Naive thymus-derived CD8-positive, alpha-beta T cell (primary cell): ENCODE measurements around the gene KDM1B. TPM values are rescaled to one million over a fixed set of nuclear protein-coding genes. Genes with fewer than 3 reads are reported as not detected.
"Not testable (repeated sequence)": the region's sequence is repeated elsewhere in the genome, so short reads cannot be mapped to it uniquely, and the experiment has no call there.

ENCODE experiments used
- ATAC-seq, 2 donors: fragments of 150-1000 bp; cut with Tn5 transposase in 1 of 2; sonication (Bioruptor Pico), chemical (Tn5 transposase) in 1 of 2; 1 replicate in 1 of 2; 2 replicates in 1 of 2; pipeline ENCODE4 v1.10.0; 2021; ENCODE audit warnings: mild to moderate bottlenecking in 2 of 2, moderate library complexity in 2 of 2
- POLR2A ChIA-PET: fragments of 350-600 bp; sonication (Branson Sonifier 250); formaldehyde crosslinking; loops from one replicate; lab custom pipeline; 2021; ENCODE audit warnings: antibody characterized with exemption; lab: Charles Lee
- DNase-seq, 10 donors: peaks; one replicate each; pipeline versions ENCODE4 v3.0.0 to v3.0.0-alpha.2; 2020 to 2022
- H3K27ac Mint-ChIP-seq, 10 donors: one replicate each; pipeline ENCODE4 v1.8.0; 2020 to 2022; ENCODE audit warnings: mild to moderate bottlenecking in 10 of 10, mixed read lengths in 10 of 10, moderate library complexity in 4 of 10, inconsistent platforms in 1 of 10
- H3K27me3 Mint-ChIP-seq, 5 donors: one replicate each; pipeline ENCODE4 v1.8.0; 2021 to 2022; ENCODE audit warnings: mixed read lengths in 5 of 5
- H3K36me3 Mint-ChIP-seq, 3 donors: one replicate each; pipeline ENCODE4 v1.8.0; 2020 to 2022; ENCODE audit warnings: mixed read lengths in 3 of 3, mild to moderate bottlenecking in 2 of 3, inconsistent platforms in 1 of 3
- H3K4me1 Mint-ChIP-seq, 4 donors: one replicate each; pipeline ENCODE4 v1.8.0; 2021 to 2022; ENCODE audit warnings: mixed read lengths in 4 of 4
- H3K4me3 Mint-ChIP-seq, 10 donors: one replicate each; pipeline ENCODE4 v1.8.0; 2020 to 2022; ENCODE audit warnings: mild to moderate bottlenecking in 10 of 10, mixed read lengths in 10 of 10, moderate library complexity in 6 of 10, inconsistent platforms in 1 of 10
- H3K9me3 Mint-ChIP-seq, 9 donors: one replicate each; pipeline ENCODE4 v1.8.0; 2020 to 2022; ENCODE audit warnings: mixed read lengths in 9 of 9, mild to moderate bottlenecking in 3 of 9, inconsistent platforms in 1 of 9, moderate library complexity in 1 of 9
- polyA plus RNA-seq, 3 donors: library from polyadenylated mRNA; unstranded; fragments of 300-500 nt; fragmentation: Illumina TruSeq; gene quantifications; one replicate each; pipeline ENCODE4 v1.2.3, GENCODE V29; 2021
- total RNA-seq, 8 experiments: library from RNA in 2 of 8; stranded (reverse) in 2 of 8; gene quantifications; one replicate each; pipeline ENCODE4 v1.2.3 and lab custom pipeline; 2021 to 2026

KDM1B gene
- total and polyA plus RNA-seq, 5 experiments from 2014 or later, result 0.55 to 11.9 (median 2.9) TPM

DNA sequence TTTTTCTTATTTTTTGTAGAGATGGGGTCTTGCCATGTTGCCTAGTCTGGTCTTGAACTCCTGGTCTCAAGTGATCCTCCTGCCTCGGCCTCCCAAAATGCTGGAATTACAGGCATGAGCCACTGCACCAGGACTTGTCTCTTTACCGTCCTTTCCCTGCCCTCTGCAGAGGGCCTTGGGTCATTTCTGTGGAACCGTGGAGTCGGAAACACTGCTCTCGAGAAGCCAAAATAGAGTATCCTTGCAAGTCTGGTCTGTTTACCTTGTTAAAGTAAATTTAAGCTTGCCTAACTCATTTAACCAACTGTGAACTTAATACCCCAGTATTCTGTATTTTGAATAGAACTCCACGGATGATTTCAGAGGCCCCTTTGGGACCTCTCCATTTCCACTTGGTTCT lies 51.4 kb downstream of the KDM1B start:
- DNase-seq, result no peak
- no peak for ATAC-seq
- H3K9me3 Mint-ChIP-seq, result no peaks in the 10 kb centered on the region
- no peaks in the 10 kb centered on the region for H3K27me3 Mint-ChIP-seq
- POLR2A ChIA-PET, result no interaction called here
- no peak overlapping the region for H3K4me3 Mint-ChIP-seq
- peaks cover 0 to 4% (median under 1%) of the 10 kb centered on the region in 4 donors for H3K4me1 Mint-ChIP-seq
- H3K36me3 Mint-ChIP-seq, result peaks cover 3 to 74% (median 26%) of the 10 kb centered on the region in 3 donors
- no peak overlapping the region for H3K27ac Mint-ChIP-seq

DNA sequence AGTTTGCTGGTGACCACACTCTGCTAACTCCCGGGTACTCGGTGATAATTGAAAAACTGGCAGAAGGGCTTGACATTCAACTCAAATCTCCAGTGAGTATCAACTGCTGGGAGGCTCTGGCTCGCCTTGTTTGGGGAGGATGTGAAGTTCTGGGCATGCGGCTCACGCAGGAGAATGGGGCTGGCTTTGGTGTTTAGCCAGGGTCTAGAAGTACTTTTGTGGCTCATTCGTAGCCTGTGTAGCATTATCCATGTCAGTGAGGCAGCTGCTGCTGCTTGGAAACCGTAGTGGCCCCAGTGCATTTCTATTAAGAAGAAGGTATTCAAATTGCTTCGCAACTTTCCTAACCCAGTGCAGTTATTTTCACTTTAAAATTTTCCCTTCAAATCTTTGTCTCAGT lies 52.2 kb downstream of the KDM1B start:
- Mint-ChIP-seq H3K4me3 (no peak overlapping the region), H3K36me3 (peaks cover 4 to 70% (median 24%) of the 10 kb centered on the region in 3 donors), H3K27me3 (no peaks in the 10 kb centered on the region), H3K4me1 (peaks cover 0 to 4% (median under 1%) of the 10 kb centered on the region in 4 donors), H3K27ac (no peak overlapping the region), H3K9me3 (no peaks in the 10 kb centered on the region)
- POLR2A ChIA-PET, result no interaction called here
- no peak for DNase-seq
- no peak for ATAC-seq

DNA sequence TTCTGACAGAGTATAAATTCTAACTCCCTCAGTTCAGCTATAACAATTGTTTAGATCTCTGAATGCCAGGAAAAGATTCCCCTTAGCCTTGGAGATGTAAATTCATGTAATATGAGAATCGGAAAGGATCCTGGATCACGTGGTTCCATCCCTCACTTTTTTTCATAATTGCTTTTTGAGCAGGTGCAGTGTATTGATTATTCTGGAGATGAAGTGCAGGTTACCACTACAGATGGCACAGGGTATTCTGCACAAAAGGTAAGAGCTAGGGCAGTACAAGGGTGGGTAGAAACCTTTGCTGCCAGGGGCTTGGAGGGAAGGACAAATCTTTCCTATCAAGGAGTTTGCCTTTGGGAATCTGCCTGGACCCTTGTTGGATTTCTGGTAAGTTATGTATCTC lies 52.7 kb downstream of the KDM1B start:
- peaks cover 4 to 71% (median 23%) of the 10 kb centered on the region in 3 donors for H3K36me3 Mint-ChIP-seq
- no peak overlapping the region for H3K27ac Mint-ChIP-seq
- POLR2A ChIA-PET, result no interaction called here
- H3K9me3 Mint-ChIP-seq, result no peaks in the 10 kb centered on the region
- H3K4me1 Mint-ChIP-seq, result peaks cover 0 to 4% (median under 1%) of the 10 kb centered on the region in 4 donors
- H3K27me3 Mint-ChIP-seq, result no peaks in the 10 kb centered on the region
- no peak for DNase-seq
- no peak for ATAC-seq
- no peak overlapping the region for H3K4me3 Mint-ChIP-seq

DNA sequence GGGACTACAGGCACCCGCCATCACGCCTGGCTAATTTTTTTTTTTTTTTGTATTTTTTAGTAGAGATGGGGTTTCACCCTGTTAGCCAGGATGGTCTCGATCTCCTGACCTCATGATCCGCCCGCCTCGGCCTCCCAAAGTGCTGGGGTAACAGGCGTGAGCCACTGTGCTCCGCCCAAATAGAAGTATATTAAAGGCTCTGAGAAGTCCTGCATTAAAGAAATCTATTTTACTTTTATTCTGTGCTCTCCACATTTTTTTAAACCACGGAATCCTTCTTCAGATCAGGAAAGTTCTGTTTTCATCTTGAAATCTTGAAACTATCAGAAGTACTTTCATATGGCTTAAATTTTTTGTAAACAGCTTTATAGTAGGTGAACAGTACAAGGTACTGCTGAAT lies 53.6 kb downstream of the KDM1B start:
- H3K27me3 Mint-ChIP-seq, DNase-seq, H3K27ac Mint-ChIP-seq, ATAC-seq, H3K9me3 Mint-ChIP-seq, H3K4me1 Mint-ChIP-seq, POLR2A ChIA-PET, H3K4me3 Mint-ChIP-seq: not testable (repeated sequence)
- peaks cover 4 to 77% (median 25%) of the 10 kb centered on the region in 3 donors for H3K36me3 Mint-ChIP-seq

DNA sequence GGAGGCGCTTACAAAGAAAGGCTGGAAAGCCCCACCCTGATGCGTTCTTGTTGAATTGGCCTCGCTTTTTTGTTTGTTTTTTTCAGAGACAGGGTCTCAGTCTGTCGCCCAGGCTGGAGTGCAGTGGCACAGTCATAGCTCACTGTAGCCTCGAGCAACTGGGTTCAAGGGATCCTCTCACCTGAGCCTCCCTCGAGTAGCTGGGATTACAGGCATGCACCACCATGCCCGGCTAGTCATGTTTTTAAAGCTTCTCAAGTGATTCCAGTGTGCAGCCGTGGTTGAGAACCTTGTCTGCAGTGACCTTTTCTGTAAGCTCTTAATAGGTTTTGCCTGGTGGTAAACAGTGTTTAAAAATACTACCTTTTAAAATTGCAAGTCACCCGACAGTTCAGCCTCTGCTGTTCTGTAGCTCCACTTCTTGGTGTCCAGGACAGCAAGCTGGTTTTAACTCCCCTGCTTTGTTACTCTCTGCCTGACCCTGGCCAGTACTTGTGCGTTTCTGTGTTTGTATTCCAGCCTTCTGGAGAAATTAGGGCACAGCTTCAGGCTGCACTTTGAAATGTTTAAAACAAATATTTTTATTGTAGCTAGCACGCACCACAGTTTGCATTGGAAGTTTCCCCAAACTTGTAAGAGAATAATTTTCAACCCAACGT lies 54.4 kb downstream of the KDM1B start:
- no peak overlapping the region for H3K4me3 Mint-ChIP-seq
- ATAC-seq (no peak), DNase-seq (no peak)
- no peaks in the 10 kb centered on the region for H3K9me3 Mint-ChIP-seq
- POLR2A ChIA-PET, result no interaction called here
- H3K27ac Mint-ChIP-seq, result no peak overlapping the region
- H3K27me3 Mint-ChIP-seq, result no peaks in the 10 kb centered on the region
- peaks cover 0 to 5% (median under 1%) of the 10 kb centered on the region in 4 donors for H3K4me1 Mint-ChIP-seq
- H3K36me3 Mint-ChIP-seq, result peaks cover 4 to 77% (median 25%) of the 10 kb centered on the region in 3 donors

DNA sequence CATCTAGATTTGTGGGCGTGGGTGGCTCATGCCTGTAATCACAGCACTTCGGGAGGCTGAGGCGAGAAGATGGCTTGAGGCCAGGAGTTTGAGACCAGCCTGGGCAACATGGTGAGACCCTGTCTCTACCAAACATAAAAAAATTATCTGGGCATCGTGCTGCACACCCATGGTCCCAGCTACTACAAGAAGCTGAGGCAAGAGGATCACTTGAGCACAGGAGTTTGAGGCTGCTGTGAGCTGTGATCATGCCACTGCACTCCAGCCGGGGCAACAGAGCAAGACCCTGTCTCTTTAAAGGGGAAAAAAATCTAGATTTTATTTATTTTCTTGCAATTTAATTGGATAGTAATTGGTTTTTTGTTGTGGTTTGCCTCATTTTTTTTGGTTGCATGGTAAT lies 55.5 kb downstream of the KDM1B start:
- Mint-ChIP-seq H3K36me3 (peaks cover 4 to 76% (median 32%) of the 10 kb centered on the region in 3 donors), H3K27ac (no peak overlapping the region), H3K4me1 (peaks cover 0 to 11% (median 0%) of the 10 kb centered on the region in 4 donors), H3K9me3 (no peaks in the 10 kb centered on the region), H3K4me3 (no peak overlapping the region), H3K27me3 (no peaks in the 10 kb centered on the region)
- no peak for ATAC-seq
- no peak for DNase-seq
- POLR2A ChIA-PET, result no interaction called here

DNA sequence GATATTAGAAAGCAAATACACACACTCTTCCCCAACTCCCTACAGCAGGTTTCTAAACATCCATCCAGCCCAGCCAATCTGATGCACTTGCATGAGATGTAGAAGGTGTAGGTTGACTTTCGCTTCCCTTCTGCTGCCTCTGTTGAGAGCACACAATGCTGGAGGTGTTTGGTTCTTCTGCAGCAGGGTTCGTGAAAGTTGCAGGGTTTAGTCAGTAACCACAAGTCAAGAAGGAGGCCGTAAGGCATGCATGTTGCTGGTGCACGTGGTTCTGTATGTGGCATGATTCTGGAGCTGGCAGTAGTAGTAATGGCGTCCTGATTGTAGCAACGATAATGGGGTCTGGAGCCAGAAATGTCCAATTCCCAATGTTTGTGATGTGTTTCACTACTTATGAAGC lies 56.1 kb downstream of the KDM1B start:
- Mint-ChIP-seq H3K36me3 (peaks cover 4 to 75% (median 34%) of the 10 kb centered on the region in 3 donors), H3K4me1 (peaks cover 0 to 14% (median 0%) of the 10 kb centered on the region in 4 donors), H3K9me3 (no peaks in the 10 kb centered on the region), H3K27me3 (no peaks in the 10 kb centered on the region), H3K4me3 (no peak overlapping the region), H3K27ac (no peak overlapping the region)
- no peak for ATAC-seq
- DNase-seq, result no peak
- POLR2A ChIA-PET, result no interaction called here

DNA sequence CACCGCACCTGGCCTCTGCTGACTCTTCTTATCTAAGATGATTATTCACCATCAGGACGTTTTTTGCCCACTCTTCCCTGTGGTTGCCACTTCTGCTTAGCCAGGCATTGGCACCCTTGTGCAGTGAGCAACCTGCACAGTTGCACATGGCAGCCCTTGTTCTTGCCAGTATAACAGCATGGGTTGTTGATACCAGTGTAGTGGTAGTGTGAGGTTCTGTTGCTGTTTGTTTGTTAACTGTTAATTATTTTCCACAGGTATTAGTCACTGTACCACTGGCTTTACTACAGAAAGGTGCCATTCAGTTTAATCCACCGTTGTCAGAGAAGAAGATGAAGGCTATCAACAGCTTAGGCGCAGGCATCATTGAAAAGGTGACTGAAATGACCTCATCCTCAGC lies 57.0 kb downstream of the KDM1B start:
- H3K4me3 Mint-ChIP-seq, result no peak overlapping the region
- peaks cover 0 to 16% (median 0%) of the 10 kb centered on the region in 4 donors for H3K4me1 Mint-ChIP-seq
- DNase-seq (no peak), ATAC-seq (no peak)
- POLR2A ChIA-PET, result no interaction called here
- H3K27ac Mint-ChIP-seq, result no peak overlapping the region
- H3K9me3 Mint-ChIP-seq, result no peaks in the 10 kb centered on the region
- no peaks in the 10 kb centered on the region for H3K27me3 Mint-ChIP-seq
- peaks cover 4 to 75% (median 35%) of the 10 kb centered on the region in 3 donors for H3K36me3 Mint-ChIP-seq

DNA sequence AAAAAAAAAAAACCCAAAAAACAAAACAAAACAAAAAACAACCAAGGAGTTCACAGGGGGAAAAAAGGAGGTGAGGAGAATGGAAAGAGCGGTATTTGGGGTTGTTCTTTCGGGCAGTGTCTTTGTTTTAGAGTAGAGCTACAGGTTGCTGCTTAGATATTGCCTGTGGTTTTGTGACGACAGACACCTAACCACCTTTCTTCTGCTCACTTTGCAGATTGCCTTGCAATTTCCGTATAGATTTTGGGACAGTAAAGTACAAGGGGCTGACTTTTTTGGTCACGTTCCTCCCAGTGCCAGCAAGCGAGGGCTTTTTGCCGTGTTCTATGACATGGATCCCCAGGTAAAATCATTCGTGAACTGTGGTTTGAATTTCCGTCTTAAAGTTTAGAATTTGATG lies 58.2 kb downstream of the KDM1B start:
- Mint-ChIP-seq H3K27me3 (no peaks in the 10 kb centered on the region), H3K27ac (no peak overlapping the region), H3K36me3 (peaks cover 4 to 76% (median 35%) of the 10 kb centered on the region in 3 donors), H3K4me3 (no peak overlapping the region), H3K9me3 (no peaks in the 10 kb centered on the region), H3K4me1 (peaks cover 0 to 16% (median 0%) of the 10 kb centered on the region in 4 donors)
- POLR2A ChIA-PET, result no interaction called here
- peak in 1 of 2 donors; percentile 41 for ATAC-seq
- DNase-seq, result no peak

DNA sequence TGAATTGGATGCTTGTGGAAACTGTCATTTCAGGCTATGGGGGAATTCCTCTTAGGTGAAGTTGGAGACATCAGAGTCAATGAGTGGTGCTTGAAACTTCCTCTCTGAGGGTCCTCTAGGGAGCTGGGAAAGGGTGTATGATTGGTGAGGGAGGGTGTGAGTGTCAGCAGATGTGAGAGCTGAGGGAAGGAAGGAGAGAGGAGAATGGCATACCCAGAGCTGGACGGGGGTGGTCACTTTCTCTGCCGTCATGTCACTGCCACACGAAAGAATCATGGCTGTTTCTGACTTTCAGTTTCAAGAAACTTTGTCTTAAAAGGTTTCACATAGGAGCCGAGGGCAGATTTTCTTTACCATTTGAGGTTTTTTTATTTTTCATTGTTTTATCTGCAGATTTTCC lies 58.8 kb downstream of the KDM1B start:
- Mint-ChIP-seq H3K9me3 (no peaks in the 10 kb centered on the region), H3K27me3 (no peaks in the 10 kb centered on the region), H3K36me3 (peaks cover 5 to 75% (median 35%) of the 10 kb centered on the region in 3 donors), H3K27ac (peak overlapping the region in 5 of 10 donors; percentile 13 to 73 (median 52)), H3K4me1 (peaks cover 0 to 16% (median 0%) of the 10 kb centered on the region in 4 donors), H3K4me3 (peak overlapping the region in 2 of 10 donors; percentile 29 to 34)
- POLR2A ChIA-PET, result no interaction called here
- DNase-seq (no peak), ATAC-seq (no peak)

DNA sequence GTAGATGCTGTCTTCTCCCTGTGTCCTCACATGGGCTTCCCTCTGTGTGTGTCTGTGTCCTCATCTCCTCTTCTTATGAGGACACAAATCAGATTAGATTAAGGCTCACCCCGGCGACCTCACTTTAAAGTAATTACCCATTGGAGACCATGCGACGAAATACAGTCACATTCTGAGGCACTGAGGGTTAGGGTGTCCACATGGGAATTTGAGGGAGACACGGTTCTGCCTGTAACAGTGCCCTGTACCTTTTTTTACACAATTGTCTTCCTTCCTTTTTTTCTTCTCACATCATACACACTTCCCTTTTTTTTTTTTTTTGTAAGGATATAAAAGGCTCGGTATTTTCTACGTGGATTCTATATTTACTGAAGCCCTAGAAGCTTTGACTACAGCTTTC lies 60.2 kb downstream of the KDM1B start:
- POLR2A ChIA-PET, result no interaction called here
- Mint-ChIP-seq H3K9me3 (no peaks in the 10 kb centered on the region), H3K27me3 (no peaks in the 10 kb centered on the region), H3K27ac (peak overlapping the region in 4 of 10 donors; percentile 42 to 60 (median 54)), H3K4me1 (peaks cover 0 to 16% (median 0%) of the 10 kb centered on the region in 4 donors), H3K4me3 (no peak overlapping the region), H3K36me3 (peaks cover 8 to 74% (median 44%) of the 10 kb centered on the region in 3 donors)
- no peak for DNase-seq
- ATAC-seq, result no peak

DNA sequence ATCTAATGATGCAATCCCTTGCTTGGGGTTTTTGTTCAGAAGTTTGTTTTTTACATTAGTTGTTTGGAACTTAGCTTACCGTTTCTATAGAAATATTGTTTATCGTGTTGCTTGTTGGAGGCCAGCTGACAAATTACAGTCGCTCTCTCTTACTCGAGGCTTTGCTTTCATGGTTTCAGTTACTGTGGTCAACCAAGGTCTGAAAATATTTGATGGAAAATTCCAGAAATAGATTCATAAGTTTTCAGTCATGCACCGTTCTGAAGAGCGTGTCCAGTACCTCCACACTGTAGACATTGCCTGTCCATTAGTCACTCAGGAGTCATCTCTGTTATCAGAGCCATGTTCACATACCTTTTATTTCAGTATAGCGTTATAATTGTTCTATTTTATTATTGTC lies 61.2 kb downstream of the KDM1B start:
- H3K36me3 Mint-ChIP-seq, result peaks cover 13 to 78% (median 44%) of the 10 kb centered on the region in 3 donors
- peak overlapping the region in 3 of 10 donors; percentile 24 to 52 (median 34) for H3K27ac Mint-ChIP-seq
- peaks cover 0 to 12% (median 1%) of the 10 kb centered on the region in 4 donors for H3K4me1 Mint-ChIP-seq
- no peaks in the 10 kb centered on the region for H3K27me3 Mint-ChIP-seq
- no peak overlapping the region for H3K4me3 Mint-ChIP-seq
- POLR2A ChIA-PET, result no interaction called here
- DNase-seq, result no peak
- ATAC-seq, result no peak
- H3K9me3 Mint-ChIP-seq, result peaks cover 0 to 2% (median 0%) of the 10 kb centered on the region in 9 donors

DNA sequence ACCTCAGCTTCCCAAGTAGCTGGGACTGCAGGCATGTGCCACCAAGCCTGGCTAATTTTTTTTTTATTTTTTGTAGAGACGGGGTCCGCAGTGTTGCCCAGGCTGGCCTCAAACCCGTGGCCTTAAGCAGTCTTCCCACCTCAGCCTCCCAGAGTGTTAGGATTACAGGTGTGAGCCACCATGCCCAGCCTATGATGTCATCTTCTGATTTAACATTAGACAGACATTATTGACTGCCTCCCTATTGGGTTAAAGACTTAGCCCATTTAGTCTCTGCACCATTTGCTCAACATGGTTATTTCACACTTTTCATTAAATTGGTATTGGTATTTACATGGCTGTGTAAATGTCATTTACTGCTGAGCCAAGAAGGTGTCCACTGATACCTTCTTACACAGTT lies 63.0 kb downstream of the KDM1B start:
- H3K4me1 Mint-ChIP-seq, result peaks cover 0 to 12% (median 1%) of the 10 kb centered on the region in 4 donors
- H3K4me3 Mint-ChIP-seq, result no peak overlapping the region
- peaks cover 14 to 80% (median 36%) of the 10 kb centered on the region in 3 donors for H3K36me3 Mint-ChIP-seq
- no peak overlapping the region for H3K27ac Mint-ChIP-seq
- POLR2A ChIA-PET, result no interaction called here
- H3K27me3 Mint-ChIP-seq, result no peaks in the 10 kb centered on the region
- DNase-seq, result no peak
- H3K9me3 Mint-ChIP-seq, result peaks cover 0 to 2% (median 0%) of the 10 kb centered on the region in 9 donors
- ATAC-seq, result no peak
